Measurements from ENCODE around the gene CTCF.

The CTCF gene

DNA sequence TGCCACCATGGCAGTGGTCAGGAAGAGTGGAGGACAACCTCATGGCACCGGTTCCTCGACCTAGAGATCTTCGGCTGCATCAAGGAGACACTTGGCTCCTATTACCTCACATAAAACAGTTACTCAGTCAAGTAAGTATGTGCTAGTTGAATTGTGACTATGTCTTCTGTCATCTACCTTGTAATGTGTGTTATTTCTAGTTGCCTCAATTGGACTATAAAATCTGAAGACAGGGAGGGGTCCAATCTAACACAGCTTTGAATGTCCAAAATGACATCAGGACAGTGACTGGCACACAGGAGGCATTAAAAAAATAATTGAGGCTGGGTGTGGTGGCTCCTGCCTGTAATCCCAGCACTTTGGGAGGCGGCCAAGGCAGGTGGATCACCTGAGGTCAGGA lies 121.4 kb downstream of the CTCF start:
- Histone ChIP-seq H3K9me3 (ENCODE audit: severe bottlenecking) (no peaks in the 10 kb centered on the region), H3K36me3 (peaks cover 36% of the 10 kb centered on the region), H3K27me3 (ENCODE audit: insufficient read depth, low read depth, severe bottlenecking) (no peaks in the 10 kb centered on the region), H3K27ac (no peak overlapping the region), H3K4me3 (ENCODE audit: low read depth, low read length) (no peak overlapping the region)
- no peak for DNase-seq
- TF ChIP-seq, protein P1, sequence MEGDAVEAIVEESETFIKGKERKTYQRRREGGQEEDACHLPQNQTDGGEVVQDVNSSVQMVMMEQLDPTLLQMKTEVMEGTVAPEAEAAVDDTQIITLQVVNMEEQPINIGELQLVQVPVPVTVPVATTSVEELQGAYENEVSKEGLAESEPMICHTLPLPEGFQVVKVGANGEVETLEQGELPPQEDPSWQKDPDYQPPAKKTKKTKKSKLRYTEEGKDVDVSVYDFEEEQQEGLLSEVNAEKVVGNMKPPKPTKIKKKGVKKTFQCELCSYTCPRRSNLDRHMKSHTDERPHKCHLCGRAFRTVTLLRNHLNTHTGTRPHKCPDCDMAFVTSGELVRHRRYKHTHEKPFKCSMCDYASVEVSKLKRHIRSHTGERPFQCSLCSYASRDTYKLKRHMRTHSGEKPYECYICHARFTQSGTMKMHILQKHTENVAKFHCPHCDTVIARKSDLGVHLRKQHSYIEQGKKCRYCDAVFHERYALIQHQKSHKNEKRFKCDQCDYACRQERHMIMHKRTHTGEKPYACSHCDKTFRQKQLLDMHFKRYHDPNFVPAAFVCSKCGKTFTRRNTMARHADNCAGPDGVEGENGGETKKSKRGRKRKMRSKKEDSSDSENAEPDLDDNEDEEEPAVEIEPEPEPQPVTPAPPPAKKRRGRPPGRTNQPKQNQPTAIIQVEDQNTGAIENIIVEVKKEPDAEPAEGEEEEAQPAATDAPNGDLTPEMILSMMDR (IDR thresholded peaks at IDR 0.05; ENCODE audit: low read depth, low read length): no peak

DNA sequence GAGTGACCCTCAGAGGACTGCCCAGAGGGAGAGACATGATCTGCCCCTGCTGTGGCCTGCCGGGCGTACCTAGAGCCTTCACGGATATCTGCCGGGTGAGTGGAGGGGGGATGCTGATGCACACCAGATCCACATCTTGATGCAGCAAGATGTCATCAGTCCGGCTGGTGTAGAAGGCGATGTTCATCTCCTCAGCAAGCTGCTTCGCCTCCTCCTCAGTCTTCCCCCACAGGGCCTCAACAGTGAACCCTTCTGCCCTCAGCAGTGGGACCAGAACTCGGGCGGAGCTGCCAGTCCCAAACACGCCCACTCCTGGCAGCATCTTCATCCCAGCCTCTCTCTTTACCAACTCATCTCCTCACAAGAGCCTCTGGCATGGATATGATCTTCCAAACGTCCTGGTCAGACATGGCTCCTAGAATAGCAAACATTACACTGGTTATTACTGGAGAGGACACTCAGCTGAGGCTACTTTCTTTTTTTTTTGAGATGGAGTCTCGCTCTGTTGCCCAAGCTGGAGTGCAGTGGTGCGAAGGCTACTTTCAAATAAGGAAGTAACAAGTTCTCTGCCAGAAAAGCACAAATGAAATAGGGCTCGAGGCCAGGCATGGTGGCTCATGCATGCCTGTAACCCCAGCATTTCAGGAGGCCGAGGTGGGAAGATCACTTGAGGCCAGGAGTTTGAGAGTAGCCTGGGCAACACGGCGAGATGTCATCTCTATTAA lies 123.2 kb downstream of the CTCF start:
- peaks cover 36% of the 10 kb centered on the region for H3K36me3 ChIP-seq
- TF ChIP-seq, protein P1 (IDR thresholded peaks at IDR 0.05; ENCODE audit: low read depth, low read length): no peak
- no peaks in the 10 kb centered on the region for H3K9me3 ChIP-seq (ENCODE audit: severe bottlenecking)
- H3K27me3 ChIP-seq (ENCODE audit: insufficient read depth, low read depth, severe bottlenecking): no peaks in the 10 kb centered on the region
- H3K4me3 ChIP-seq (ENCODE audit: low read depth, low read length): no peak overlapping the region
- no peak overlapping the region for H3K27ac ChIP-seq
- no peak for DNase-seq
